HepG2 (cell line): ENCODE data around the gene HOXD8. TPM values are rescaled to one million over a fixed set of nuclear protein-coding genes. Genes with fewer than 3 reads are reported as not detected.

Experiments used
- CHCHD3 ChIP-seq: sonication (generic); formaldehyde crosslinking; IDR thresholded peaks from 2 replicates; pipeline ENCODE4 v1.8.0; 2022; ENCODE audit warnings: mild to moderate bottlenecking, missing genetic modification reagents, moderate library complexity
- FOXK1 ChIP-seq: sonication (generic); formaldehyde crosslinking; IDR thresholded peaks from 2 replicates; pipeline ENCODE4 v1.4.0; 2020; ENCODE audit warnings: low read depth, missing genetic modification reagents, borderline replicate concordance
- HMG20A ChIP-seq: IDR thresholded peaks from 2 replicates; pipeline ENCODE4 v1.6.1; 2016; ENCODE audit warnings: borderline replicate concordance
- HMG20B ChIP-seq: conservative IDR thresholded peaks from 2 replicates; pipeline ENCODE4 v1.6.1; 2016; ENCODE audit warnings: missing genetic modification reagents, missing compliant biosample characterization
- IKZF1 ChIP-seq: fragments of 450-650 bp; IDR thresholded peaks from 2 replicates; pipeline ENCODE4 v1.7.1; 2016
- KDM5B ChIP-seq: sonication (generic); formaldehyde crosslinking; IDR thresholded peaks from 2 replicates; pipeline ENCODE4 v1.4.0; 2020; ENCODE audit warnings: missing genetic modification reagents, mild to moderate bottlenecking, borderline replicate concordance
- MBD4 ChIP-seq: IDR thresholded peaks from 2 replicates; pipeline ENCODE4 v1.6.1; 2012; ENCODE audit warnings: low read length, inconsistent platforms, borderline replicate concordance
- RFXANK ChIP-seq: IDR thresholded peaks from 2 replicates; pipeline ENCODE4 v1.6.1; 2016
- SMAD1 ChIP-seq: sonication (generic); formaldehyde crosslinking; IDR thresholded peaks from 2 replicates; pipeline ENCODE4 v1.4.0; 2020; ENCODE audit warnings: missing genetic modification reagents, low read depth, mild to moderate bottlenecking, borderline replicate concordance
- SMAD3 ChIP-seq: sonication (generic); formaldehyde crosslinking; IDR thresholded peaks from 2 replicates; pipeline ENCODE4 v1.4.0; 2020; ENCODE audit warnings: missing genetic modification reagents
- XBP1 ChIP-seq: sonication (generic); formaldehyde crosslinking; IDR thresholded peaks from 2 replicates; pipeline ENCODE4 v1.5.0; 2020; ENCODE audit warnings: missing genetic modification reagents
- ZBTB34 ChIP-seq: sonication (generic); formaldehyde crosslinking; IDR thresholded peaks from 2 replicates; pipeline ENCODE4 v1.8.0; 2022; ENCODE audit warnings: mild to moderate bottlenecking, missing genetic modification reagents
- ZBTB38 ChIP-seq: sonication (generic); formaldehyde crosslinking; IDR thresholded peaks from 2 replicates; pipeline ENCODE4 v1.5.1; 2020; ENCODE audit warnings: mild to moderate bottlenecking, missing genetic modification reagents
- ZNF264 ChIP-seq: sonication (generic); formaldehyde crosslinking; IDR thresholded peaks from 2 replicates; pipeline ENCODE4 v1.4.0; 2020; ENCODE audit warnings: missing genetic modification reagents
- ZNF451 ChIP-seq: sonication (generic); formaldehyde crosslinking; IDR thresholded peaks from 2 replicates; pipeline ENCODE4 v1.5.0; 2020; ENCODE audit warnings: mild to moderate bottlenecking, missing genetic modification reagents
- ZNF550 ChIP-seq: sonication (generic); formaldehyde crosslinking; IDR thresholded peaks from 2 replicates; pipeline ENCODE4 v1.4.0; 2020; ENCODE audit warnings: mild to moderate bottlenecking, missing genetic modification reagents, borderline replicate concordance
- ZZZ3 ChIP-seq: sonication (generic); formaldehyde crosslinking; IDR thresholded peaks from 2 replicates; pipeline ENCODE4 v1.4.0; 2020; ENCODE audit warnings: missing genetic modification reagents, mild to moderate bottlenecking, borderline replicate concordance
- polyA plus RNA-seq, 8 experiments: library from polyadenylated mRNA; depleted of rRNA in 3 of 8; stranded (reverse) in 7 of 8; unstranded in 1 of 8; fragments of >200 nt; fragmentation: Illumina TruSeq in 4 of 8; extraction: Trizol in 4 of 8; gene quantifications; 2 replicates each; pipeline versions ENCODE4 v1.2.1 to v1.2.3, GENCODE V29; 2011 to 2016; ENCODE audit warnings: low read depth in 4 of 8, missing spikeins in 1 of 8, mixed read lengths in 1 of 8; ENCODE audit not compliant: insufficient read depth in 1 of 8
- total RNA-seq, 5 experiments: library from RNA; depleted of rRNA; stranded (reverse); fragments of >200 nt; fragmentation: Illumina TruSeq; extraction: Trizol; gene quantifications; 2 replicates each; pipeline ENCODE4 v1.2.3, GENCODE V29; 2016; ENCODE audit warnings: low read depth in 1 of 5
- TF ChIP-seq, protein P1 (sequence below): IDR thresholded peaks from 2 replicates; pipeline ENCODE4 v1.6.1; 2016; ENCODE audit warnings: low read depth, missing genetic modification reagents, missing compliant biosample characterization
- TF ChIP-seq, protein P2 (sequence below): sonication (generic); formaldehyde crosslinking; conservative IDR thresholded peaks from 2 replicates; pipeline ENCODE4 v1.8.0; 2022; ENCODE audit warnings: missing genetic modification reagents
- TF ChIP-seq, protein P3 (sequence below): sonication (generic); formaldehyde crosslinking; IDR thresholded peaks from 2 replicates; pipeline ENCODE4 v1.5.1; 2020; ENCODE audit warnings: missing genetic modification reagents, mild to moderate bottlenecking, borderline replicate concordance

The HOXD8 gene
- total and polyA plus RNA-seq, 2 of the 13 experiments (the other 11 are each of a cell fraction or from before 2014, with no cell fraction given): not detected

- TF ChIP-seq, protein P1, sequence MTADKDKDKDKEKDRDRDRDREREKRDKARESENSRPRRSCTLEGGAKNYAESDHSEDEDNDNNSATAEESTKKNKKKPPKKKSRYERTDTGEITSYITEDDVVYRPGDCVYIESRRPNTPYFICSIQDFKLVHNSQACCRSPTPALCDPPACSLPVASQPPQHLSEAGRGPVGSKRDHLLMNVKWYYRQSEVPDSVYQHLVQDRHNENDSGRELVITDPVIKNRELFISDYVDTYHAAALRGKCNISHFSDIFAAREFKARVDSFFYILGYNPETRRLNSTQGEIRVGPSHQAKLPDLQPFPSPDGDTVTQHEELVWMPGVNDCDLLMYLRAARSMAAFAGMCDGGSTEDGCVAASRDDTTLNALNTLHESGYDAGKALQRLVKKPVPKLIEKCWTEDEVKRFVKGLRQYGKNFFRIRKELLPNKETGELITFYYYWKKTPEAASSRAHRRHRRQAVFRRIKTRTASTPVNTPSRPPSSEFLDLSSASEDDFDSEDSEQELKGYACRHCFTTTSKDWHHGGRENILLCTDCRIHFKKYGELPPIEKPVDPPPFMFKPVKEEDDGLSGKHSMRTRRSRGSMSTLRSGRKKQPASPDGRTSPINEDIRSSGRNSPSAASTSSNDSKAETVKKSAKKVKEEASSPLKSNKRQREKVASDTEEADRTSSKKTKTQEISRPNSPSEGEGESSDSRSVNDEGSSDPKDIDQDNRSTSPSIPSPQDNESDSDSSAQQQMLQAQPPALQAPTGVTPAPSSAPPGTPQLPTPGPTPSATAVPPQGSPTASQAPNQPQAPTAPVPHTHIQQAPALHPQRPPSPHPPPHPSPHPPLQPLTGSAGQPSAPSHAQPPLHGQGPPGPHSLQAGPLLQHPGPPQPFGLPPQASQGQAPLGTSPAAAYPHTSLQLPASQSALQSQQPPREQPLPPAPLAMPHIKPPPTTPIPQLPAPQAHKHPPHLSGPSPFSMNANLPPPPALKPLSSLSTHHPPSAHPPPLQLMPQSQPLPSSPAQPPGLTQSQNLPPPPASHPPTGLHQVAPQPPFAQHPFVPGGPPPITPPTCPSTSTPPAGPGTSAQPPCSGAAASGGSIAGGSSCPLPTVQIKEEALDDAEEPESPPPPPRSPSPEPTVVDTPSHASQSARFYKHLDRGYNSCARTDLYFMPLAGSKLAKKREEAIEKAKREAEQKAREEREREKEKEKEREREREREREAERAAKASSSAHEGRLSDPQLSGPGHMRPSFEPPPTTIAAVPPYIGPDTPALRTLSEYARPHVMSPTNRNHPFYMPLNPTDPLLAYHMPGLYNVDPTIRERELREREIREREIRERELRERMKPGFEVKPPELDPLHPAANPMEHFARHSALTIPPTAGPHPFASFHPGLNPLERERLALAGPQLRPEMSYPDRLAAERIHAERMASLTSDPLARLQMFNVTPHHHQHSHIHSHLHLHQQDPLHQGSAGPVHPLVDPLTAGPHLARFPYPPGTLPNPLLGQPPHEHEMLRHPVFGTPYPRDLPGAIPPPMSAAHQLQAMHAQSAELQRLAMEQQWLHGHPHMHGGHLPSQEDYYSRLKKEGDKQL (CRISPR knock-in tag): no peak
- TF ChIP-seq ZNF451 (CRISPR knock-in tag): 0 out of 2 replicates have a peak, but pooled peaks have one; percentile 65
- TF ChIP-seq SMAD3 (CRISPR knock-in tag): peak; percentile 76; the same call in 1 of the 2 replicates
- no peak for TF ChIP-seq ZBTB34 (CRISPR knock-in tag)
- TF ChIP-seq FOXK1 (CRISPR knock-in tag): no peak
- TF ChIP-seq HMG20A (CRISPR knock-in tag): no peak
- no peak for TF ChIP-seq ZNF550 (CRISPR knock-in tag)
- peak; percentile 92; the same call in 1 of the 2 replicates for TF ChIP-seq SMAD1 (CRISPR knock-in tag)
- TF ChIP-seq RFXANK (CRISPR knock-in tag): no peak
- no peak for TF ChIP-seq ZNF264
- TF ChIP-seq KDM5B (CRISPR knock-in tag): peak; percentile 88; the same call in 1 of the 2 replicates
- TF ChIP-seq, protein P2, sequence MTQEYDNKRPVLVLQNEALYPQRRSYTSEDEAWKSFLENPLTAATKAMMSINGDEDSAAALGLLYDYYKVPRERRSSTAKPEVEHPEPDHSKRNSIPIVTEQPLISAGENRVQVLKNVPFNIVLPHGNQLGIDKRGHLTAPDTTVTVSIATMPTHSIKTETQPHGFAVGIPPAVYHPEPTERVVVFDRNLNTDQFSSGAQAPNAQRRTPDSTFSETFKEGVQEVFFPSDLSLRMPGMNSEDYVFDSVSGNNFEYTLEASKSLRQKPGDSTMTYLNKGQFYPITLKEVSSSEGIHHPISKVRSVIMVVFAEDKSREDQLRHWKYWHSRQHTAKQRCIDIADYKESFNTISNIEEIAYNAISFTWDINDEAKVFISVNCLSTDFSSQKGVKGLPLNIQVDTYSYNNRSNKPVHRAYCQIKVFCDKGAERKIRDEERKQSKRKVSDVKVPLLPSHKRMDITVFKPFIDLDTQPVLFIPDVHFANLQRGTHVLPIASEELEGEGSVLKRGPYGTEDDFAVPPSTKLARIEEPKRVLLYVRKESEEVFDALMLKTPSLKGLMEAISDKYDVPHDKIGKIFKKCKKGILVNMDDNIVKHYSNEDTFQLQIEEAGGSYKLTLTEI: no peak
- no peak for TF ChIP-seq HMG20B (CRISPR knock-in tag)
- peak; percentile 94 for TF ChIP-seq ZBTB38 (CRISPR knock-in tag)
- TF ChIP-seq XBP1 (CRISPR knock-in tag): no peak
- TF ChIP-seq, protein P3, sequence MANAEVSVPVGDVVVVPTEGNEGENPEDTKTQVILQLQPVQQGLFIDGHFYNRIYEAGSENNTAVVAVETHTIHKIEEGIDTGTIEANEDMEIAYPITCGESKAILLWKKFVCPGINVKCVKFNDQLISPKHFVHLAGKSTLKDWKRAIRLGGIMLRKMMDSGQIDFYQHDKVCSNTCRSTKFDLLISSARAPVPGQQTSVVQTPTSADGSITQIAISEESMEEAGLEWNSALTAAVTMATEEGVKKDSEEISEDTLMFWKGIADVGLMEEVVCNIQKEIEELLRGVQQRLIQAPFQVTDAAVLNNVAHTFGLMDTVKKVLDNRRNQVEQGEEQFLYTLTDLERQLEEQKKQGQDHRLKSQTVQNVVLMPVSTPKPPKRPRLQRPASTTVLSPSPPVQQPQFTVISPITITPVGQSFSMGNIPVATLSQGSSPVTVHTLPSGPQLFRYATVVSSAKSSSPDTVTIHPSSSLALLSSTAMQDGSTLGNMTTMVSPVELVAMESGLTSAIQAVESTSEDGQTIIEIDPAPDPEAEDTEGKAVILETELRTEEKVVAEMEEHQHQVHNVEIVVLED (CRISPR knock-in tag): no peak
- TF ChIP-seq MBD4: no peak
- no peak for TF ChIP-seq IKZF1
- TF ChIP-seq ZZZ3 (CRISPR knock-in tag): no peak; the same call in 1 of the 2 replicates
- TF ChIP-seq CHCHD3 (CRISPR knock-in tag): no peak
Observed at GRCh38 chr2:176140513-176141317, 11.2 kb downstream of the HOXD8 start (continued).
